Erythroblast (primary cell): ENCODE measurements around the gene ADCY3.

Experiments
- GATA1 ChIP-seq: IDR thresholded peaks from 2 replicates; pipeline ENCODE4 v1.6.1; 2011; ENCODE audit warnings: low read depth, mild to moderate bottlenecking, control low read depth, low read length, moderate library complexity
- POLR2A ChIP-seq: IDR thresholded peaks from 2 replicates; pipeline ENCODE4 v1.6.1; 2011; ENCODE audit warnings: mild to moderate bottlenecking, low read length

DNA sequence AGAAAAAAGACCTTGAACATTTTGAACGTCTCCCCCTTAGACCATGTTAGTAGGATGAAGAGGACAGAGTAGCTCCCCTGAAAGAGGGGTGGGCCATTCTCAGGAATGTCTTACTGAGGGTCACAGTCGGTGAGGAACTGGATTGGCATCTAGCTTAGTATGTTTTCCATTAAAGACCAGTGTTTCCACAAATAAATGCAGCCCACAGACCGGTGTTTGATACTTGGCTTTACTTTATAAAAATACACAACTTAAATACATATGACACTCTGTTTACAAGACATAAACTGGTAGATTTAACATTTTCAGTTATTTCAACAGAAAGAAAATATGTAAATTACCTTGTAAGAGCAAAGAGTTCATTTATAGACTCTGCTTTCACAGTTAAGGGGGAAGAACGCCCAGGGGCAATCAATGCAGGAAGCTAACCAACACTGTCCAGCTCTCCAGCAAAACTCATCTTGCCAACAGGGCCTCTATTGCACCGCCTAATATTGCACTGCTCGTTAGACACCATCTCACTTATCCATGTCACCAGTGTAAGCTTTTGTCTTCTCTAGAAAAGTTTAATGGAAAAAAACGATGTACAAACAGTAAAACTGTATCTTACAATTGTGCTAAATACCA lies 23.5 kb upstream of the ADCY3 start:
- TF ChIP-seq POLR2A (no peak), GATA1 (no peak)
